ENCODE results near the gene FAM13C. TPM values are rescaled to one million over a fixed set of nuclear protein-coding genes. Genes with fewer than 3 reads are reported as not detected.

The FAM13C gene
- total RNA-seq, 3 donors from 2014 or later (not counting 1 experiment from before 2014, with no cell fraction given), result not detected

DNA sequence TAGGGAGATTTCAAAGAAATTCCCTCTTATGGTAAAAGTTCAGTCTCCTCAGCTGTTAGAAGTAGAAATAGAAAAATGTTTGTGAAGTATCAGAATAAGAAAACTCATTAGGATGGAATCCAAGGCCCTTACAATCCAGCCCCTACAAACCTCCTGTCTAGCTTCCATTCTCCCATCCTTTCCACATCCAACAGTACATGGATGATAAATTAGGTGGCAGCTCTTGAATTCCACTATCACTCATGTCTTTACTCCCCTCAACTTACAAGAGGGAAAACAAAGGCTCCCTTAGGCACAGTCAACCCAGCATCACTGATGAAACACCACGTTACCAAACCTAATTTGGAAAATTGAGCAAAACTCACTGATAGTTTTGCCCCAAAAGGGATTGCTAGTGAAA lies 23.0 kb downstream of the FAM13C start:
- WGBS (ENCODE audit: insufficient coverage), result 100% methylated on average over 1 of the region's 1 CpG

DNA sequence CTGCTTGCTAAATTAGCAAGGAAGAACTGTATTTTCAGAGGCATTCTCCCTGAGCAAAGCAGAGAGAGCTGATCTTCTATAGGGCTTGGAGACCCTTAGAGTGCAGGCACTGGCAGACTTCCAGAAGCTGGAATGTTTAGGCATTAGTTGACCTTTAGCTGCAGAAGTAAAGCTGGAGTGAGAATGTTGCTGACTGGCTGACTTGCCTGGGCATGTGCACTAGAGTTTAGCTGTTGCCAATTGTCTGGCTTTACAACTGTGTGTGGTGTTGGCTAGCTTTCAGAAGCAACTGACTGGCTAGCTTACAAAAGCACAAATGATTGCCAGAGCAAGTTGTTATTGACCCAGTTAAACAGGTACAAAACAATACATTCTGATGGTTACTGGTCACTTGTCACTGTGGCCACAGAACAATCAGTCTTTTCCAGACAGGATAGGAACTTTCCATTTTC lies 25.1 kb downstream of the FAM13C start:
- Histone ChIP-seq H3K27me3 (ENCODE audit: control insufficient read depth, insufficient read depth, low read length) (no peaks in the 10 kb centered on the region), H3K27ac (ENCODE audit: low read length) (no peak overlapping the region), H3K36me3 (ENCODE audit: control insufficient read depth, insufficient read depth, low read length) (no peaks in the 10 kb centered on the region), H3K4me3 (ENCODE audit: low read length) (no peak overlapping the region), H3K4me1 (ENCODE audit: control insufficient read depth, insufficient read depth, low read length) (no peaks in the 10 kb centered on the region), H3K9me3 (ENCODE audit: control insufficient read depth, insufficient read depth, low read length) (no peaks in the 10 kb centered on the region)
- Mint-ChIP-seq H3K27me3 (ENCODE audit: low read depth in 2 of 2) (no peaks in the 10 kb centered on the region), H3K36me3 (no peaks in the 10 kb centered on the region), H3K4me3 (no peak overlapping the region), H3K9me3 (no peaks in the 10 kb centered on the region), H3K27ac (no peak overlapping the region), H3K4me1 (no peaks in the 10 kb centered on the region)
- TF ChIP-seq, protein P1, sequence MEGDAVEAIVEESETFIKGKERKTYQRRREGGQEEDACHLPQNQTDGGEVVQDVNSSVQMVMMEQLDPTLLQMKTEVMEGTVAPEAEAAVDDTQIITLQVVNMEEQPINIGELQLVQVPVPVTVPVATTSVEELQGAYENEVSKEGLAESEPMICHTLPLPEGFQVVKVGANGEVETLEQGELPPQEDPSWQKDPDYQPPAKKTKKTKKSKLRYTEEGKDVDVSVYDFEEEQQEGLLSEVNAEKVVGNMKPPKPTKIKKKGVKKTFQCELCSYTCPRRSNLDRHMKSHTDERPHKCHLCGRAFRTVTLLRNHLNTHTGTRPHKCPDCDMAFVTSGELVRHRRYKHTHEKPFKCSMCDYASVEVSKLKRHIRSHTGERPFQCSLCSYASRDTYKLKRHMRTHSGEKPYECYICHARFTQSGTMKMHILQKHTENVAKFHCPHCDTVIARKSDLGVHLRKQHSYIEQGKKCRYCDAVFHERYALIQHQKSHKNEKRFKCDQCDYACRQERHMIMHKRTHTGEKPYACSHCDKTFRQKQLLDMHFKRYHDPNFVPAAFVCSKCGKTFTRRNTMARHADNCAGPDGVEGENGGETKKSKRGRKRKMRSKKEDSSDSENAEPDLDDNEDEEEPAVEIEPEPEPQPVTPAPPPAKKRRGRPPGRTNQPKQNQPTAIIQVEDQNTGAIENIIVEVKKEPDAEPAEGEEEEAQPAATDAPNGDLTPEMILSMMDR (IDR thresholded peaks at IDR 0.05), result no peak
- no peak for DNase-seq
- ATAC-seq, result no peak
- intact Hi-C loops (cut with micrococcal nuclease), result no loop called here

More for the DNA sequence above, 23.0 kb downstream of the FAM13C start:
- Histone ChIP-seq H3K9me3 (ENCODE audit: control insufficient read depth, insufficient read depth, low read length) (no peaks in the 10 kb centered on the region), H3K36me3 (ENCODE audit: control insufficient read depth, insufficient read depth, low read length) (no peaks in the 10 kb centered on the region), H3K27me3 (ENCODE audit: control insufficient read depth, insufficient read depth, low read length) (no peaks in the 10 kb centered on the region), H3K27ac (ENCODE audit: low read length) (no peak overlapping the region), H3K4me3 (ENCODE audit: low read length) (no peak overlapping the region), H3K4me1 (ENCODE audit: control insufficient read depth, insufficient read depth, low read length) (no peaks in the 10 kb centered on the region)
- H3K36me3 Mint-ChIP-seq, result no peaks in the 10 kb centered on the region
- intact Hi-C loops (cut with micrococcal nuclease), result no loop called here
- H3K27me3 Mint-ChIP-seq (ENCODE audit: low read depth in 2 of 2), result no peaks in the 10 kb centered on the region
- TF ChIP-seq, protein P1 (IDR thresholded peaks at IDR 0.05), result no peak
- no peak overlapping the region for H3K4me3 Mint-ChIP-seq
- H3K4me1 Mint-ChIP-seq, result no peaks in the 10 kb centered on the region
- ATAC-seq, result no peak
- H3K9me3 Mint-ChIP-seq, result no peaks in the 10 kb centered on the region
- DNase-seq, result no peak
- H3K27ac Mint-ChIP-seq, result no peak overlapping the region

DNA sequence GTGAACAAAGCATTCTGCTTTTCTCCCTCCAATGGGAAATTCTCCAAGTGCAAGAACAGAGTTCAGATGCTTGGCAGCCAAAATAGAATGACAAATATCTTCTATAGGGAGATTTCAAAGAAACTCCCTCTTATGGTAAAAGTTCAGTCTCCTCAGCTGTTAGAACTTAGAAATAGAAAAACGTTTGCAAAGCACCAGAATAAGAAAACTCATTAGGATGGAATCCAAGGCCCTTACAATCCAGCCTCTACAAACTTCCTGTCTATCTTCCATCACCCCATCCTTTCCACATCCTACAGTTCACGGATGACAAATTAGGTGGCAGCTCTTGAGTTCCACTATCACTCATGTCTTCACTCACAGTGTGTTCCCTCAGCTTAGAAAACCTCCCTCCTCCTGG lies 25.7 kb downstream of the FAM13C start:
- DNase-seq (no peak), ATAC-seq (no peak)
- Mint-ChIP-seq H3K27me3 (ENCODE audit: low read depth in 2 of 2) (no peaks in the 10 kb centered on the region), H3K27ac (no peak overlapping the region), H3K4me1 (no peaks in the 10 kb centered on the region), H3K9me3 (no peaks in the 10 kb centered on the region), H3K4me3 (no peak overlapping the region), H3K36me3 (no peaks in the 10 kb centered on the region)
- WGBS (ENCODE audit: insufficient coverage), result 70% methylated on average over 2 of the region's 2 CpGs
- intact Hi-C loops (cut with micrococcal nuclease), result no loop called here
- TF ChIP-seq, protein P1 (IDR thresholded peaks at IDR 0.05), result no peak
- H3K4me3 ChIP-seq (ENCODE audit: low read length), result no peak overlapping the region
- H3K27ac ChIP-seq (ENCODE audit: low read length), result no peak overlapping the region
- no peaks in the 10 kb centered on the region for H3K27me3 ChIP-seq (ENCODE audit: control insufficient read depth, insufficient read depth, low read length)
- H3K36me3 ChIP-seq (ENCODE audit: control insufficient read depth, insufficient read depth, low read length), result no peaks in the 10 kb centered on the region
- H3K9me3 ChIP-seq (ENCODE audit: control insufficient read depth, insufficient read depth, low read length), result no peaks in the 10 kb centered on the region
- no peaks in the 10 kb centered on the region for H3K4me1 ChIP-seq (ENCODE audit: control insufficient read depth, insufficient read depth, low read length)

DNA sequence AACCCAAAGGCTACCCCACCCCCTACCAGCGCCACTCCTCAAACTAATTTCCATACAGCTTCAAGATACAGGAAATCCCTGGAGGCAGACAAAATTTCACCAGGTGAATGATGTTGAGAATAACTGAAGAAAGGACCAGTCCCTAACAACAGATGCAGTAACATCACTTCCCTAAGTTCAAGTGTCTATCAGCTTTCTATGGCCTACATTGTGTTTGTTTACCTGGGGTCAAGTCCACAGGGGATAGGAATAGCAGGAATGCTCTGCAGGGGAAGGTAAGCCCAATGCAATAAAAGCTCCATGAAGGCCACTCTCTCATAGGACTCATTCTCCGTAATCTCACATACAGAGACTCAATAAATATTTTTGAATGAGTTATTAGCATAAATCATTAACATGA lies 26.9 kb downstream of the FAM13C start:
- no peak overlapping the region for H3K27ac ChIP-seq (ENCODE audit: low read length)
- Mint-ChIP-seq H3K9me3 (no peaks in the 10 kb centered on the region), H3K4me3 (no peak overlapping the region), H3K4me1 (no peaks in the 10 kb centered on the region), H3K27me3 (ENCODE audit: low read depth in 2 of 2) (no peaks in the 10 kb centered on the region), H3K36me3 (no peaks in the 10 kb centered on the region), H3K27ac (no peak overlapping the region)
- ATAC-seq (no peak), DNase-seq (no peak)
- H3K36me3 ChIP-seq (ENCODE audit: control insufficient read depth, insufficient read depth, low read length), result no peaks in the 10 kb centered on the region
- no peak overlapping the region for H3K4me3 ChIP-seq (ENCODE audit: low read length)
- no peaks in the 10 kb centered on the region for H3K27me3 ChIP-seq (ENCODE audit: control insufficient read depth, insufficient read depth, low read length)
- intact Hi-C loops (cut with micrococcal nuclease), result no loop called here
- H3K9me3 ChIP-seq (ENCODE audit: control insufficient read depth, insufficient read depth, low read length), result peaks cover 4% of the 10 kb centered on the region
- TF ChIP-seq, protein P1 (IDR thresholded peaks at IDR 0.05), result no peak
- WGBS (ENCODE audit: insufficient coverage), result 100% methylated on average over 1 of the region's 2 CpGs
- H3K4me1 ChIP-seq (ENCODE audit: control insufficient read depth, insufficient read depth, low read length), result no peaks in the 10 kb centered on the region

All from natural killer cell (primary cell).